Parathyroid adenoma (tissue), 2 donors: ENCODE data around the gene CT45A5.
"Not testable (repeated sequence)": the region's sequence is repeated elsewhere in the genome, so short reads cannot be mapped to it uniquely, and the experiment has no call there.

ENCODE experiments used
- H2AFZ ChIP-seq: fragments of 300-600 bp; sonication (generic); one replicate; pipeline ENCODE4 v1.7.0; 2017; ENCODE audit warnings: antibody characterized with exemption, mild to moderate bottlenecking
- H3K27ac ChIP-seq: fragments of 300-600 bp; sonication (generic); one replicate; pipeline ENCODE4 v1.7.0; 2017
- H3K27me3 ChIP-seq: fragments of 300-600 bp; sonication (generic); one replicate; pipeline ENCODE4 v1.7.0; 2017; ENCODE audit warnings: low read length; ENCODE audit not compliant: control insufficient read depth, insufficient read depth
- H3K36me3 ChIP-seq: fragments of 300-600 bp; sonication (generic); one replicate; pipeline ENCODE4 v1.7.0; 2017; ENCODE audit warnings: low read length; ENCODE audit not compliant: control insufficient read depth, insufficient read depth
- H3K4me1 ChIP-seq: fragments of 300-600 bp; sonication (generic); one replicate; pipeline ENCODE4 v1.7.0; 2017; ENCODE audit warnings: control low read depth
- H3K4me2 ChIP-seq: fragments of 300-600 bp; sonication (generic); one replicate; pipeline ENCODE4 v1.7.0; 2017; ENCODE audit warnings: low read length
- H3K4me3 ChIP-seq: fragments of 300-600 bp; sonication (generic); one replicate; pipeline ENCODE4 v1.7.0; 2017; ENCODE audit warnings: low read depth, low read length
- H3K79me2 ChIP-seq: fragments of 300-600 bp; sonication (generic); one replicate; pipeline ENCODE4 v1.7.0; 2017; ENCODE audit warnings: control low read depth
- H3K9ac ChIP-seq: fragments of 300-600 bp; sonication (generic); one replicate; pipeline ENCODE4 v1.7.0; 2017; ENCODE audit warnings: mild to moderate bottlenecking
- H3K9me3 ChIP-seq: fragments of 300-600 bp; sonication (generic); one replicate; pipeline ENCODE4 v1.7.0; 2017; ENCODE audit warnings: low read length; ENCODE audit not compliant: control insufficient read depth
- TF ChIP-seq, protein P1 (sequence below): fragments of 300-600 bp; sonication (generic); IDR thresholded peaks from one replicate; pipeline ENCODE4 v1.7.0; 2017; ENCODE audit warnings: antibody characterized with exemption, mild to moderate bottlenecking
- donor health status: primary hyperparathyroidism.

The CT45A5 gene

DNA sequence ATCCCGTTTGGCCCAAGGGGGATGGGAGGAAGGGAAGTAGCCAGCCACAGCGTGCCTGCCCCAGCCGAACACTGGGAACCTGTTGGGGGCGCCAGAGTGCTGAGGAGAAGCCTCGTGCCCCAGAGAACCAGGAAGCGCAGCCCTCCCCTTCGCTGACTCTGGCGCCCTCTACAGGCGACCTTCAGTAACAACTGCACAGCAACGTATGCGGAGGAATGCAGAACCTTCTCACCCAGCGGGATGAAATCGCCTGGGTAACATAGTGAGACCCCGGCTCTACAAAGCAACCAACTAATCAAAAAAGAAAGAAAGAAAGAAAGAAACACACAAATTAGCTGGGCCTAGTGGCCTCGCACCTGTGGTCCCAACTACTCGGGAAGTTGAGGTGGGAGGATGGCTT lies at the start of gene CT45A5:
Gene CT45A5 (minus strand): TSS at position 101 of the 400 bp plus-strand sequence. CDS start 3,774 bp downstream, outside the sequence.
- H3K4me2 ChIP-seq, result not testable (repeated sequence)

GRCh38 chrX:135819912-135820311 lies 34.6 kb upstream of the CT45A5 start, which contains the start of gene CT45A2:
CT45A2 (minus strand) TSS chrX:135820012; CDS start chrX:135816265, 3,747 bp downstream.
- not testable (repeated sequence) for H3K4me1 ChIP-seq, H3K27me3 ChIP-seq, H3K4me2 ChIP-seq, H3K4me3 ChIP-seq, H3K9ac ChIP-seq, H2AFZ ChIP-seq, H3K79me2 ChIP-seq, H3K9me3 ChIP-seq, H3K27ac ChIP-seq, H3K36me3 ChIP-seq

More for the DNA sequence above, at the start of gene CT45A5:
- not testable (repeated sequence) for H3K27ac ChIP-seq, H3K4me3 ChIP-seq, H3K79me2 ChIP-seq, H3K27me3 ChIP-seq, H3K9ac ChIP-seq, H3K4me1 ChIP-seq, H3K36me3 ChIP-seq, H3K9me3 ChIP-seq, H2AFZ ChIP-seq

DNA sequence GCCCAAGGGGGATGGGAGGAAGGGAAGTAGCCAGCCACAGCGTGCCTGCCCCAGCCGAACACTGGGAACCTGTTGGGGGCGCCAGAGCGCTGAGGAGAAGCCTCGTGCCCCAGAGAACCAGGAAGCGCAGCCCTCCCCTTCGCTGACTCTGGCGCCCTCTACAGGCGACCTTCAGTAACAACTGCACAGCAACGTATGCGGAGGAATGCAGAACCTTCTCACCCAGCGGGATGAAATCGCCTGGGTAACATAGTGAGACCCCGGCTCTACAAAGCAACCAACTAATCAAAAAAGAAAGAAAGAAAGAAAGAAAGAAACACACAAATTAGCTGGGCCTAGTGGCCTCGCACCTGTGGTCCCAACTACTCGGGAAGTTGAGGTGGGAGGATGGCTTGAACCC lies 17.4 kb upstream of the CT45A5 start, which contains the start of gene CT45A6:
Gene CT45A6 (minus strand): TSS at position 101 of the 400 bp plus-strand sequence. CDS start 3,794 bp downstream, outside the sequence.
- not testable (repeated sequence) for H3K4me1 ChIP-seq, H3K27ac ChIP-seq, H3K4me2 ChIP-seq, H3K36me3 ChIP-seq, H2AFZ ChIP-seq, H3K9me3 ChIP-seq, H3K79me2 ChIP-seq, H3K9ac ChIP-seq, H3K4me3 ChIP-seq, H3K27me3 ChIP-seq

DNA sequence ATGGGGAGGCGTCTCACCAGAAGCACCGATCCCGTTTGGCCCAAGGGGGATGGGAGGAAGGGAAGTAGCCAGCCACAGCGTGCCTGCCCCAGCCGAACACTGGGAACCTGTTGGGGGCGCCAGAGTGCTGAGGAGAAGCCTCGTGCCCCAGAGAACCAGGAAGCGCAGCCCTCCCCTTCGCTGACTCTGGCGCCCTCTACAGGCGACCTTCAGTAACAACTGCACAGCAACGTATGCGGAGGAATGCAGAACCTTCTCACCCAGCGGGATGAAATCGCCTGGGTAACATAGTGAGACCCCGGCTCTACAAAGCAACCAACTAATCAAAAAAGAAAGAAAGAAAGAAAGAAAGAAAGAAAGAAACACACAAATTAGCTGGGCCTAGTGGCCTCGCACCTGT lies 17.2 kb downstream of the CT45A5 start, which contains the start of gene CT45A3:
Gene CT45A3 (minus strand): TSS at position 101 of the 400 bp plus-strand sequence. CDS start 3,747 bp downstream, outside the sequence.
- not testable (repeated sequence) for H3K4me3 ChIP-seq, H3K4me1 ChIP-seq, H3K36me3 ChIP-seq, H2AFZ ChIP-seq, H3K4me2 ChIP-seq, H3K27ac ChIP-seq, H3K9me3 ChIP-seq, H3K9ac ChIP-seq, H3K79me2 ChIP-seq, H3K27me3 ChIP-seq

DNA sequence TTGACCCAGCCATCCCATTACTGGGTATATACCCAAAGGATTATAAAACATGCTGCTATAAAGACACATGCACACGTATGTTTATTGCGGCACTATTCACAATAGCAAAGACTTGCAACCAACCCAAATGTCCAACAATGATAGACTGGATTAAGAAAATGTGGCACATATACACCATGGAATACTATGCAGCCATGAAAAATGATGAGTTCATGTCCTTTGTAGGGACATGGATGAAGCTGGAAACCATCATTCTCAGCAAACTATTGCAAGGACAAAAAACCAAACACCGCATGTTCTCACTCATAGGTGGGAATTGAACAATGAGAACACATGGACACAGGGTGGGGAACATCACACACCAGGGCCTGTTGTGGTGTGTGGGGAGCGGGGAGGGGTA lies 40.6 kb downstream of the CT45A5 start:
- not testable (repeated sequence) for H3K4me1 ChIP-seq, H3K4me3 ChIP-seq, H2AFZ ChIP-seq

GRCh38 chrX:135741192-135741715 lies 44.0 kb downstream of the CT45A5 start:
- Histone ChIP-seq H3K9ac (no peak overlapping the region), H2AFZ (no peak overlapping the region), H3K27ac (no peak overlapping the region), H3K4me1 (no peaks in the 10 kb centered on the region), H3K4me3 (no peak overlapping the region), H3K27me3 (no peaks in the 10 kb centered on the region), H3K36me3 (no peaks in the 10 kb centered on the region), H3K4me2 (no peak overlapping the region), H3K9me3 (no peaks in the 10 kb centered on the region), H3K79me2 (no peaks in the 10 kb centered on the region)
- TF ChIP-seq, protein P1, sequence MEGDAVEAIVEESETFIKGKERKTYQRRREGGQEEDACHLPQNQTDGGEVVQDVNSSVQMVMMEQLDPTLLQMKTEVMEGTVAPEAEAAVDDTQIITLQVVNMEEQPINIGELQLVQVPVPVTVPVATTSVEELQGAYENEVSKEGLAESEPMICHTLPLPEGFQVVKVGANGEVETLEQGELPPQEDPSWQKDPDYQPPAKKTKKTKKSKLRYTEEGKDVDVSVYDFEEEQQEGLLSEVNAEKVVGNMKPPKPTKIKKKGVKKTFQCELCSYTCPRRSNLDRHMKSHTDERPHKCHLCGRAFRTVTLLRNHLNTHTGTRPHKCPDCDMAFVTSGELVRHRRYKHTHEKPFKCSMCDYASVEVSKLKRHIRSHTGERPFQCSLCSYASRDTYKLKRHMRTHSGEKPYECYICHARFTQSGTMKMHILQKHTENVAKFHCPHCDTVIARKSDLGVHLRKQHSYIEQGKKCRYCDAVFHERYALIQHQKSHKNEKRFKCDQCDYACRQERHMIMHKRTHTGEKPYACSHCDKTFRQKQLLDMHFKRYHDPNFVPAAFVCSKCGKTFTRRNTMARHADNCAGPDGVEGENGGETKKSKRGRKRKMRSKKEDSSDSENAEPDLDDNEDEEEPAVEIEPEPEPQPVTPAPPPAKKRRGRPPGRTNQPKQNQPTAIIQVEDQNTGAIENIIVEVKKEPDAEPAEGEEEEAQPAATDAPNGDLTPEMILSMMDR, result no peak

More for the DNA sequence above, 40.6 kb downstream of the CT45A5 start:
- not testable (repeated sequence) for H3K79me2 ChIP-seq, H3K27ac ChIP-seq, H3K36me3 ChIP-seq, H3K9me3 ChIP-seq, H3K4me2 ChIP-seq, H3K9ac ChIP-seq, H3K27me3 ChIP-seq

- Histone ChIP-seq H3K9me3 (no peaks in the 10 kb centered on the region), H3K9ac (no peak overlapping the region), H3K79me2 (no peaks in the 10 kb centered on the region), H3K4me2 (no peak overlapping the region), H3K4me3 (no peak overlapping the region), H3K27me3 (no peaks in the 10 kb centered on the region), H2AFZ (no peak overlapping the region), H3K4me1 (no peaks in the 10 kb centered on the region), H3K27ac (no peak overlapping the region), H3K36me3 (no peaks in the 10 kb centered on the region)
- TF ChIP-seq, protein P1, result no peak
Observed at GRCh38 chrX:135740681-135741149, 44.6 kb downstream of the CT45A5 start.
